ENCODE data around the gene ENOX1. TPM values are rescaled to one million over a fixed set of nuclear protein-coding genes. Genes with fewer than 3 reads are reported as not detected.

The ENOX1 gene
- total RNA-seq, 1 donor from 2014 or later: 0.14 TPM

GRCh38 chr13:43405457-43405856 is 381.3 kb downstream of the ENOX1 start:
- Mint-ChIP-seq H3K9me3 (no peaks in the 10 kb centered on the region), H3K36me3 (ENCODE audit: low read depth) (no peaks in the 10 kb centered on the region), H3K27me3 (peaks cover 12% of the 10 kb centered on the region), H3K27ac (no peak overlapping the region), H3K4me3 (no peak overlapping the region), H3K4me1 (no peaks in the 10 kb centered on the region)
- intact Hi-C loops (cut with micrococcal nuclease): no loop called here
- DNase-seq: no peak

GRCh38 chr13:43402380-43402779 is 384.4 kb downstream of the ENOX1 start:
- no peaks in the 10 kb centered on the region for H3K9me3 Mint-ChIP-seq
- no peaks in the 10 kb centered on the region for H3K36me3 Mint-ChIP-seq (ENCODE audit: low read depth)
- no peak overlapping the region for H3K27ac Mint-ChIP-seq
- H3K4me3 Mint-ChIP-seq: no peak overlapping the region
- no peak for DNase-seq
- H3K27me3 Mint-ChIP-seq: peaks cover 17% of the 10 kb centered on the region
- intact Hi-C loops (cut with micrococcal nuclease): no loop called here
- H3K4me1 Mint-ChIP-seq: no peaks in the 10 kb centered on the region

GRCh38 chr13:43401361-43401760 is 385.4 kb downstream of the ENOX1 start:
- DNase-seq: no peak
- H3K9me3 Mint-ChIP-seq: no peaks in the 10 kb centered on the region
- no peak overlapping the region for H3K27ac Mint-ChIP-seq
- intact Hi-C loops (cut with micrococcal nuclease): no loop called here
- H3K36me3 Mint-ChIP-seq (ENCODE audit: low read depth): no peaks in the 10 kb centered on the region
- H3K4me3 Mint-ChIP-seq: no peak overlapping the region
- H3K4me1 Mint-ChIP-seq: no peaks in the 10 kb centered on the region
- peaks cover 17% of the 10 kb centered on the region for H3K27me3 Mint-ChIP-seq

- no peak overlapping the region for H3K27ac Mint-ChIP-seq
- H3K36me3 Mint-ChIP-seq (ENCODE audit: low read depth): no peaks in the 10 kb centered on the region
- no peak overlapping the region for H3K4me3 Mint-ChIP-seq
- H3K9me3 Mint-ChIP-seq: no peaks in the 10 kb centered on the region
- intact Hi-C loops (cut with micrococcal nuclease): no loop called here
- H3K27me3 Mint-ChIP-seq: peaks cover 17% of the 10 kb centered on the region
- no peak for DNase-seq
- no peaks in the 10 kb centered on the region for H3K4me1 Mint-ChIP-seq
These were observed 389.7 kb downstream of the ENOX1 start for GRCh38 chr13:43397111-43397510.

GRCh38 chr13:43391036-43391435 is 395.7 kb downstream of the ENOX1 start:
- no peaks in the 10 kb centered on the region for H3K9me3 Mint-ChIP-seq
- intact Hi-C loops (cut with micrococcal nuclease): no loop called here

GRCh38 chr13:43390619-43391018 is 396.2 kb downstream of the ENOX1 start:
- no peaks in the 10 kb centered on the region for H3K4me1 Mint-ChIP-seq
- H3K27me3 Mint-ChIP-seq: peaks cover 4% of the 10 kb centered on the region
- H3K9me3 Mint-ChIP-seq: no peaks in the 10 kb centered on the region
- H3K27ac Mint-ChIP-seq: no peak overlapping the region
- no peak for DNase-seq
- no peaks in the 10 kb centered on the region for H3K36me3 Mint-ChIP-seq (ENCODE audit: low read depth)
- intact Hi-C loops (cut with micrococcal nuclease): no loop called here
- H3K4me3 Mint-ChIP-seq: no peak overlapping the region

More at GRCh38 chr13:43391036-43391435, 395.7 kb downstream of the ENOX1 start:
- Mint-ChIP-seq H3K4me1 (no peaks in the 10 kb centered on the region), H3K27ac (no peak overlapping the region), H3K27me3 (peaks cover 3% of the 10 kb centered on the region), H3K36me3 (ENCODE audit: low read depth) (no peaks in the 10 kb centered on the region), H3K4me3 (no peak overlapping the region)
- no peak for DNase-seq

- no peaks in the 10 kb centered on the region for H3K36me3 Mint-ChIP-seq (ENCODE audit: low read depth)
These were observed 396.8 kb downstream of the ENOX1 start for GRCh38 chr13:43389983-43390382.

GRCh38 chr13:43389573-43389972 is 397.2 kb downstream of the ENOX1 start:
- intact Hi-C loops (cut with micrococcal nuclease): no loop called here
- Mint-ChIP-seq H3K36me3 (ENCODE audit: low read depth) (no peaks in the 10 kb centered on the region), H3K9me3 (no peaks in the 10 kb centered on the region), H3K27ac (no peak overlapping the region), H3K27me3 (peaks cover 6% of the 10 kb centered on the region), H3K4me3 (no peak overlapping the region), H3K4me1 (no peaks in the 10 kb centered on the region)
- DNase-seq: no peak

More at GRCh38 chr13:43389983-43390382, 396.8 kb downstream of the ENOX1 start:
- DNase-seq: no peak
- Mint-ChIP-seq H3K9me3 (no peaks in the 10 kb centered on the region), H3K4me1 (no peaks in the 10 kb centered on the region), H3K27ac (no peak overlapping the region), H3K27me3 (peaks cover 6% of the 10 kb centered on the region), H3K4me3 (no peak overlapping the region)
- intact Hi-C loops (cut with micrococcal nuclease): no loop called here

- no peaks in the 10 kb centered on the region for H3K36me3 Mint-ChIP-seq (ENCODE audit: low read depth)
- no peak overlapping the region for H3K27ac Mint-ChIP-seq
- intact Hi-C loops (cut with micrococcal nuclease): no loop called here
- DNase-seq: no peak
- H3K4me1 Mint-ChIP-seq: no peaks in the 10 kb centered on the region
- H3K4me3 Mint-ChIP-seq: no peak overlapping the region
- H3K27me3 Mint-ChIP-seq: peaks cover 10% of the 10 kb centered on the region
- H3K9me3 Mint-ChIP-seq: no peaks in the 10 kb centered on the region
These were observed 398.3 kb downstream of the ENOX1 start for GRCh38 chr13:43388282-43389034.

- Mint-ChIP-seq H3K4me3 (no peak overlapping the region), H3K9me3 (no peaks in the 10 kb centered on the region), H3K36me3 (ENCODE audit: low read depth) (no peaks in the 10 kb centered on the region)
These were observed 398.9 kb downstream of the ENOX1 start for GRCh38 chr13:43387880-43388279.

GRCh38 chr13:43383498-43384165 is 403.1 kb downstream of the ENOX1 start:
- Mint-ChIP-seq H3K9me3 (peaks cover 4% of the 10 kb centered on the region), H3K4me3 (no peak overlapping the region), H3K4me1 (no peaks in the 10 kb centered on the region), H3K27ac (no peak overlapping the region), H3K36me3 (ENCODE audit: low read depth) (no peaks in the 10 kb centered on the region), H3K27me3 (peaks cover 26% of the 10 kb centered on the region)
- DNase-seq: no peak
- intact Hi-C loops (cut with micrococcal nuclease): no loop called here

More at GRCh38 chr13:43387880-43388279, 398.9 kb downstream of the ENOX1 start:
- intact Hi-C loops (cut with micrococcal nuclease): no loop called here
- Mint-ChIP-seq H3K27me3 (peaks cover 10% of the 10 kb centered on the region), H3K4me1 (no peaks in the 10 kb centered on the region), H3K27ac (no peak overlapping the region)
- DNase-seq: no peak

- intact Hi-C loops (cut with micrococcal nuclease): no loop called here
- Mint-ChIP-seq H3K4me1 (no peaks in the 10 kb centered on the region), H3K27me3 (peaks cover 32% of the 10 kb centered on the region), H3K9me3 (peaks cover 8% of the 10 kb centered on the region), H3K36me3 (ENCODE audit: low read depth) (no peaks in the 10 kb centered on the region), H3K4me3 (no peak overlapping the region), H3K27ac (no peak overlapping the region)
- DNase-seq: no peak
These were observed 407.0 kb downstream of the ENOX1 start for GRCh38 chr13:43379738-43380137.

GRCh38 chr13:43377973-43378372 is 408.8 kb downstream of the ENOX1 start:
- Mint-ChIP-seq H3K27ac (no peak overlapping the region), H3K4me1 (no peaks in the 10 kb centered on the region), H3K27me3 (peaks cover 32% of the 10 kb centered on the region), H3K4me3 (no peak overlapping the region), H3K36me3 (ENCODE audit: low read depth) (no peaks in the 10 kb centered on the region), H3K9me3 (peaks cover 8% of the 10 kb centered on the region)
- intact Hi-C loops (cut with micrococcal nuclease): no loop called here
- no peak for DNase-seq

- H3K9me3 Mint-ChIP-seq: peaks cover 8% of the 10 kb centered on the region
- peaks cover 2% of the 10 kb centered on the region for H3K4me1 Mint-ChIP-seq
- DNase-seq: peak; percentile 11
- H3K27ac Mint-ChIP-seq: no peak overlapping the region
- H3K27me3 Mint-ChIP-seq: peaks cover 28% of the 10 kb centered on the region
- no peaks in the 10 kb centered on the region for H3K36me3 Mint-ChIP-seq (ENCODE audit: low read depth)
- intact Hi-C loops (cut with micrococcal nuclease): no loop called here
- no peak overlapping the region for H3K4me3 Mint-ChIP-seq
These were observed 409.6 kb downstream of the ENOX1 start for GRCh38 chr13:43377149-43377548.

Data from activated CD4-positive, alpha-beta T cell treated with anti-CD3 and anti-CD28 coated beads, Interleukin-2, amount 10 ng/mL, durations not matched to agents 24 days and 14 days (primary cell).